ENCODE data around the gene COL6A3. TPM values are rescaled to one million over a fixed set of nuclear protein-coding genes. Genes with fewer than 3 reads are reported as not detected.

Gene COL6A3
- total and polyA plus RNA-seq, 2 donors (not counting 1 experiment from before 2014, with no cell fraction given), result 0.01 to 0.10 TPM

DNA sequence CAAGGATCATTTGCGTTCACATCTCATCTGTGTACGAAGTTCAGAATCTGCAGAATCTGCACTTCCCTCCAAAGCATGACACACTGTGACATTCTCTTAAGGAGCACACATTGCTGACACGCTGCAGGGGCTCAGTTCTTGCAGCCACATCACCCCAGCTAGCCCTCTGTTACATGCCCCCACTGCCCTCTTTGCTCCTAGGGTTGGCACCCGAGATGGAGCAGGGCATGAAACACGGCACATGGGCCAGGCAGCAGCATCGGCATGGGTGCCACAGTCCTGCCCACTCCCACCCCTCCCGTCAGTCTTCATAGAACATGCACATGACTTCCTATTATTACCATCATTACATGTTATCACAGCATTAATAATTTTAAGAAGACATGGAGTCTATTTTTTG lies 76.4 kb downstream of the COL6A3 start:
- Mint-ChIP-seq H3K9me3 (ENCODE audit: insufficient read depth) (no peaks in the 10 kb centered on the region), H3K4me1 (no peaks in the 10 kb centered on the region), H3K27ac (no peak overlapping the region), H3K27me3 (peaks cover 8% of the 10 kb centered on the region), H3K4me3 (no peak overlapping the region)
- ChIA-PET CTCF (no interaction called here), POLR2A (no interaction called here)
- no peaks in the 10 kb centered on the region for H4K20me1 ChIP-seq (ENCODE audit: control insufficient read depth, insufficient read depth, low read length, poor library complexity, severe bottlenecking)
- ATAC-seq (ENCODE audit: low read depth), result no peak
- no peaks in the 10 kb centered on the region for H3K4me1 ChIP-seq (ENCODE audit: control insufficient read depth in 2 of 2, insufficient read depth in 2 of 2, low read length in 2 of 2)
- no peaks in the 10 kb centered on the region for H3K9me3 ChIP-seq (ENCODE audit: control extremely low read depth in 1 of 3, control insufficient read depth in 2 of 3, insufficient read depth in 1 of 3, low read length in 2 of 3)
- no peak overlapping the region for H3K9ac ChIP-seq (ENCODE audit: low read length)
- no peaks in the 10 kb centered on the region for H3K27me3 ChIP-seq (replicated peaks in 1 of 4; ENCODE audit: control extremely low read depth in 1 of 4, control insufficient read depth in 3 of 4, insufficient read depth in 4 of 4, low read length in 3 of 4)
- no peak overlapping the region for H3K27ac ChIP-seq (ENCODE audit: low read length in 2 of 2)
- no peaks in the 10 kb centered on the region for H3K79me2 ChIP-seq (ENCODE audit: control insufficient read depth, insufficient read depth, low read length)
- H3K4me2 ChIP-seq (replicated peaks; ENCODE audit: low read depth, low read length, poor library complexity, severe bottlenecking), result no peak overlapping the region
- WGBS (ENCODE audit: insufficient coverage), result 89% methylated on average over 7 of the region's 7 CpGs
- intact Hi-C loops (cut with micrococcal nuclease), result no loop called here
- TF ChIP-seq, protein P1, sequence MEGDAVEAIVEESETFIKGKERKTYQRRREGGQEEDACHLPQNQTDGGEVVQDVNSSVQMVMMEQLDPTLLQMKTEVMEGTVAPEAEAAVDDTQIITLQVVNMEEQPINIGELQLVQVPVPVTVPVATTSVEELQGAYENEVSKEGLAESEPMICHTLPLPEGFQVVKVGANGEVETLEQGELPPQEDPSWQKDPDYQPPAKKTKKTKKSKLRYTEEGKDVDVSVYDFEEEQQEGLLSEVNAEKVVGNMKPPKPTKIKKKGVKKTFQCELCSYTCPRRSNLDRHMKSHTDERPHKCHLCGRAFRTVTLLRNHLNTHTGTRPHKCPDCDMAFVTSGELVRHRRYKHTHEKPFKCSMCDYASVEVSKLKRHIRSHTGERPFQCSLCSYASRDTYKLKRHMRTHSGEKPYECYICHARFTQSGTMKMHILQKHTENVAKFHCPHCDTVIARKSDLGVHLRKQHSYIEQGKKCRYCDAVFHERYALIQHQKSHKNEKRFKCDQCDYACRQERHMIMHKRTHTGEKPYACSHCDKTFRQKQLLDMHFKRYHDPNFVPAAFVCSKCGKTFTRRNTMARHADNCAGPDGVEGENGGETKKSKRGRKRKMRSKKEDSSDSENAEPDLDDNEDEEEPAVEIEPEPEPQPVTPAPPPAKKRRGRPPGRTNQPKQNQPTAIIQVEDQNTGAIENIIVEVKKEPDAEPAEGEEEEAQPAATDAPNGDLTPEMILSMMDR (IDR thresholded peaks at IDR 0.05), result no peak
- no peak for TF ChIP-seq EZH2 (IDR thresholded peaks at IDR 0.05; ENCODE audit: borderline replicate concordance, insufficient read depth, low read depth, low read length, poor library complexity, severe bottlenecking)
- DNase-seq, result no peak
- no peak overlapping the region for H3K4me3 ChIP-seq (ENCODE audit: control extremely low read depth in 1 of 5, extremely low read depth in 1 of 5, insufficient read depth in 1 of 5, low read depth in 2 of 5, low read length in 4 of 5)
- H2AFZ ChIP-seq (ENCODE audit: insufficient read depth, low read depth, low read length, poor library complexity, severe bottlenecking), result no peak overlapping the region
- no peaks in the 10 kb centered on the region for H3K36me3 ChIP-seq (replicated peaks in 1 of 2; ENCODE audit: control extremely low read depth in 1 of 2, control insufficient read depth in 1 of 2, extremely low read depth in 1 of 2, insufficient read depth in 2 of 2, low read length in 1 of 2)

DNA sequence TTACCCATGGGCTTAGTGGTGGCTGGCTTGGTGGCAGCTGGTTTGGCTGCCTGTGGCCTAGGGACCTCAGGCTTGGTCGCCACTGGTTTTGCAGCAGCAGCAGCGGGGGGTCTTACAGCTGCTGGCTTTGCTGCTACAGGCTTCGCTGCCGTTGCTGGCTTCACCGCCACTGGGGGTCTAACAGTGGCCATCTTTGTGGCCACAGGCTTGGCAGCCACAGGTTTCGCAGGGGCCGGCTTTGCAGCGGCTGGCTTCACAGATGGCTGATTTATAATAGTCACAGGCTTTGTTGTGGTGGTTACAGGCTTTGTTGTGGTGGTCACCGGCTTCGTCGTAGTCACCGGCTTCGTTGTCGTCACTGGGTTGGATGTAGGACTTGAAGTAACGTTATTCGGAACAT lies 77.8 kb downstream of the COL6A3 start:
- Histone ChIP-seq H3K27me3 (replicated peaks in 1 of 4; ENCODE audit: control extremely low read depth in 1 of 4, control insufficient read depth in 3 of 4, insufficient read depth in 4 of 4, low read length in 3 of 4) (no peaks in the 10 kb centered on the region), H3K79me2 (ENCODE audit: control insufficient read depth, insufficient read depth, low read length) (no peaks in the 10 kb centered on the region), H2AFZ (ENCODE audit: insufficient read depth, low read depth, low read length, poor library complexity, severe bottlenecking) (no peak overlapping the region), H3K27ac (ENCODE audit: low read length in 2 of 2) (no peak overlapping the region), H3K4me2 (replicated peaks; ENCODE audit: low read depth, low read length, poor library complexity, severe bottlenecking) (no peak overlapping the region), H3K36me3 (replicated peaks in 1 of 2; ENCODE audit: control extremely low read depth in 1 of 2, control insufficient read depth in 1 of 2, extremely low read depth in 1 of 2, insufficient read depth in 2 of 2, low read length in 1 of 2) (no peaks in the 10 kb centered on the region), H4K20me1 (ENCODE audit: control insufficient read depth, insufficient read depth, low read length, poor library complexity, severe bottlenecking) (no peaks in the 10 kb centered on the region), H3K4me1 (ENCODE audit: control insufficient read depth in 2 of 2, insufficient read depth in 2 of 2, low read length in 2 of 2) (no peaks in the 10 kb centered on the region), H3K4me3 (ENCODE audit: control extremely low read depth in 1 of 5, extremely low read depth in 1 of 5, insufficient read depth in 1 of 5, low read depth in 2 of 5, low read length in 4 of 5) (no peak overlapping the region), H3K9me3 (ENCODE audit: control extremely low read depth in 1 of 3, control insufficient read depth in 2 of 3, insufficient read depth in 1 of 3, low read length in 2 of 3) (no peaks in the 10 kb centered on the region), H3K9ac (ENCODE audit: low read length) (no peak overlapping the region)
- ATAC-seq (ENCODE audit: low read depth), result no peak
- no peak for DNase-seq
- peaks cover 10% of the 10 kb centered on the region for H3K27me3 Mint-ChIP-seq
- H3K27ac Mint-ChIP-seq, result no peak overlapping the region
- 79% methylated on average over 8 of the region's 16 CpGs for WGBS (ENCODE audit: insufficient coverage)
- H3K9me3 Mint-ChIP-seq (ENCODE audit: insufficient read depth), result no peaks in the 10 kb centered on the region
- no peak for TF ChIP-seq EZH2 (IDR thresholded peaks at IDR 0.05; ENCODE audit: borderline replicate concordance, insufficient read depth, low read depth, low read length, poor library complexity, severe bottlenecking)
- TF ChIP-seq, protein P1 (IDR thresholded peaks at IDR 0.05), result no peak
- no peak overlapping the region for H3K4me3 Mint-ChIP-seq
- POLR2A ChIA-PET, result no interaction called here
- no peaks in the 10 kb centered on the region for H3K4me1 Mint-ChIP-seq
- intact Hi-C loops (cut with micrococcal nuclease), result no loop called here
- CTCF ChIA-PET, result no interaction called here
